K562 (cell line): ENCODE results near the gene EPHA10. TPM values are rescaled to one million over a fixed set of nuclear protein-coding genes. Genes with fewer than 3 reads are reported as not detected.

Experiments used
- ATAC-seq: fragments of 200-7000 bp; cut with Tn5 transposase; 3 replicates; pipeline ENCODE4 v1.9.1; 2020; ENCODE audit warnings: moderate library complexity
- BruUV-seq: library from RNA; stranded (reverse); fragments of 400-500 nt; replicated peaks from 2 replicates; lab custom pipeline; 2021; lab: Mats Ljungman, UMichigan
- CTCF ChIA-PET: fragments of 300-600 bp; formaldehyde crosslinking; extraction: SDS; loops from one replicate; lab custom pipeline; 2021; ENCODE audit warnings: low intra/inter-chr PET ratio; lab: Yijun Ruan, JAX
- POLR2A ChIA-PET: fragments of 300-600, 350-650 bp; sonication (Branson Sonifier 250); formaldehyde crosslinking; extraction: SDS; loops from one replicate; lab custom pipeline; 2021; ENCODE audit warnings: antibody characterized with exemption, inconsistent platforms; lab: Yijun Ruan, JAX
- DNase-seq, 4 experiments: peaks; one replicate each; pipeline versions ENCODE4 v3.0.0 to v3.0.0-alpha.2; 2011 to 2018; ENCODE audit warnings: low spot score in 3 of 4, mixed read lengths in 3 of 4; ENCODE audit errors: extremely low read depth in 1 of 4
- FAIRE-seq: peaks from 2 replicates; lab custom pipeline; 2011; peaks lifted over from hg19 to GRCh38; lab: Jason Lieb, UNC
- H2AFZ ChIP-seq: 2 replicates; pipeline ENCODE4 v1.6.0; 2011; ENCODE audit warnings: low read depth, low read length, control low read depth, inconsistent platforms
- H3K27ac ChIP-seq: fragments of 200-600 bp; 3 replicates; pipeline ENCODE4 v1.8.0; 2011; ENCODE audit warnings: low read depth, mild to moderate bottlenecking, control low read depth, inconsistent platforms, low read length, moderate library complexity, mixed read lengths; ENCODE audit errors: extremely low read depth
- H3K27me3 ChIP-seq, 2 experiments: fragments of 300-600 bp in 1 of 2; 2 replicates in 1 of 2; 3 replicates in 1 of 2; pipeline versions ENCODE4 v1.6.0 to v1.8.0; 2011; ENCODE audit warnings: inconsistent platforms in 2 of 2, low read length in 2 of 2, mild to moderate bottlenecking in 1 of 2, mixed read lengths in 1 of 2, moderate library complexity in 1 of 2; ENCODE audit not compliant: control insufficient read depth in 2 of 2, insufficient read depth in 2 of 2
- H3K36me3 ChIP-seq: fragments of 300-600 bp; 3 replicates; pipeline ENCODE4 v1.8.0; 2011; ENCODE audit warnings: mild to moderate bottlenecking, low read length, inconsistent platforms; ENCODE audit not compliant: control insufficient read depth, insufficient read depth
- H3K4me1 ChIP-seq, 2 experiments: fragments of 200-600 bp in 1 of 2; replicated peaks in 1 of 2; 2 replicates in 1 of 2; 3 replicates in 1 of 2; pipeline versions ENCODE4 v1.5.1 to v1.8.0; 2011; ENCODE audit warnings: inconsistent platforms in 2 of 2, low read length in 2 of 2, mild to moderate bottlenecking in 1 of 2, mixed read lengths in 1 of 2, moderate library complexity in 1 of 2; ENCODE audit not compliant: control insufficient read depth in 2 of 2, insufficient read depth in 2 of 2
- H3K4me2 ChIP-seq: 2 replicates; pipeline ENCODE4 v1.6.1; 2011; ENCODE audit warnings: low read length, control low read depth, inconsistent platforms, mixed read lengths; ENCODE audit not compliant: insufficient read depth
- H3K4me3 ChIP-seq: fragments of 200-600 bp; sonication (generic), shearing (Covaris generic); 2 replicates; pipeline ENCODE4 v1.5.1; 2016; ENCODE audit warnings: control low read depth, inconsistent platforms
- H3K79me2 ChIP-seq: fragments of 200-600 bp; 3 replicates; pipeline ENCODE4 v1.8.0; 2011; ENCODE audit warnings: low read length, inconsistent platforms; ENCODE audit not compliant: control insufficient read depth, insufficient read depth
- H3K9ac ChIP-seq, 2 experiments: 2 replicates each; pipeline versions ENCODE4 v1.6.0 to v1.6.1; 2011; ENCODE audit warnings: low read depth in 2 of 2, low read length in 2 of 2, control low read depth in 1 of 2, inconsistent platforms in 1 of 2, mild to moderate bottlenecking in 1 of 2, mixed read lengths in 1 of 2; ENCODE audit not compliant: insufficient read depth in 1 of 2
- H3K9me1 ChIP-seq: one replicate; pipeline ENCODE4 v1.6.0; 2011; ENCODE audit warnings: inconsistent platforms, mild to moderate bottlenecking, low read length, moderate library complexity; ENCODE audit not compliant: control insufficient read depth, insufficient read depth
- H3K9me3 ChIP-seq: replicated peaks from 2 replicates; pipeline ENCODE4 v1.5.1; 2011; ENCODE audit warnings: low read depth, low read length, inconsistent platforms; ENCODE audit not compliant: control insufficient read depth, insufficient read depth
- H4K20me1 ChIP-seq: replicated peaks from 2 replicates; pipeline ENCODE4 v1.6.1; 2011; ENCODE audit warnings: low read length, inconsistent platforms, mixed read lengths; ENCODE audit not compliant: control insufficient read depth, insufficient read depth
- CTCF ChIP-seq, 3 experiments: IDR thresholded peaks in 2 of 3; conservative IDR thresholded peaks in 1 of 3; 2 replicates each; pipeline ENCODE4 v1.5.1; 2011 to 2012; ENCODE audit warnings: low read length in 3 of 3, mild to moderate bottlenecking in 3 of 3, control low read depth in 2 of 3, improper control_type of control experiment in 1 of 3, inconsistent platforms in 1 of 3, low read depth in 1 of 3, mixed read lengths in 1 of 3, moderate library complexity in 1 of 3; ENCODE audit not compliant: insufficient read depth in 2 of 3
- ESRRA ChIP-seq: fragments of 450-650 bp; IDR thresholded peaks from 2 replicates; pipeline ENCODE4 v1.6.1; 2014; ENCODE audit warnings: low read depth, mild to moderate bottlenecking, moderate library complexity, borderline replicate concordance
- HDAC6 ChIP-seq: IDR thresholded peaks from 2 replicates; pipeline ENCODE4 v1.6.1; 2012; ENCODE audit warnings: low read depth, mild to moderate bottlenecking, control low read depth, inconsistent platforms, low read length, moderate library complexity
- POLR3G ChIP-seq: IDR thresholded peaks from 2 replicates; pipeline ENCODE4 v1.6.1; 2011; ENCODE audit not compliant: insufficient read length, insufficient replicate concordance; ENCODE audit errors: extremely low read depth
- SRSF1 ChIP-seq: fragments of 200-400 bp; formaldehyde crosslinking; IDR thresholded peaks from 2 replicates; pipeline ENCODE4 v1.6.1; 2017; ENCODE audit warnings: mild to moderate bottlenecking, low read depth, low read length, moderate library complexity
- TCFL5 ChIP-seq: fragments of 250-450 bp; sonication (Bioruptor Pico); conservative IDR thresholded peaks from 2 replicates; pipeline ENCODE4 v1.6.1; 2021; ENCODE audit warnings: mild to moderate bottlenecking, moderate library complexity, matching md5 sums
- ZNF121 ChIP-seq: sonication (generic); formaldehyde crosslinking; conservative IDR thresholded peaks from 2 replicates; pipeline ENCODE4 v1.8.0; 2022; ENCODE audit warnings: missing genetic modification reagents
- WGBS: fragments of 100-300 bp; shearing (Covaris generic); methylation state at CpG from one replicate; pipeline ENCODE4 v1.1.6; 2016; ENCODE audit warnings: low coverage, mixed read lengths; ENCODE audit not compliant: insufficient coverage; ENCODE audit errors: missing lambda C conversion rate; 5-methylcytosine and 5-hydroxymethylcytosine counted together
- in situ Hi-C: fragments of 300-500 bp; cut with MboI; formaldehyde crosslinking; loops from 4 replicates; pipeline ENCODE4 v1.15.0; 2018; ENCODE audit warnings: inconsistent platforms, mixed read lengths
- intact Hi-C: fragments of 100-400 bp; cut with micrococcal nuclease; formaldehyde crosslinking; loops from 2 replicates; pipeline ENCODE4 v1.14.2; 2022
- polyA plus RNA-seq, 8 experiments: library from polyadenylated mRNA; depleted of rRNA in 4 of 8; stranded (reverse) in 5 of 8; unstranded in 3 of 8; fragments of >200 nt; fragmentation: Nextera tagmentation in 2 of 8; fragmentation: Illumina TruSeq in 1 of 8; extraction: Ambion mirVana in 2 of 8; extraction: Trizol in 1 of 8; gene quantifications; 2 replicates each; pipeline versions ENCODE4 v1.2.1 to v1.2.3, GENCODE V29; 2011 to 2014; ENCODE audit warnings: inconsistent platforms in 1 of 8, missing spikeins in 1 of 8
- total RNA-seq, 7 experiments: library from RNA; depleted of rRNA in 6 of 7; stranded (reverse); fragments of >200 nt in 6 of 7; fragmentation: Illumina TruSeq in 2 of 7; extraction: Trizol in 2 of 7; gene quantifications; 2 replicates each; pipeline versions ENCODE4 v1.2.1 to v1.2.3, GENCODE V29; 2011 to 2021; ENCODE audit warnings: low replicate concordance in 1 of 7
- TF ChIP-seq, protein P1 (sequence below): fragments of 450-650 bp; IDR thresholded peaks from 2 replicates; pipeline ENCODE4 v1.6.1; 2018; ENCODE audit not compliant: partially characterized antibody
- TF ChIP-seq, protein P2 (sequence below): fragments of 200-400 bp; formaldehyde crosslinking; IDR thresholded peaks from 2 replicates; pipeline ENCODE4 v1.6.1; 2017; ENCODE audit warnings: mild to moderate bottlenecking, low read depth, low read length, moderate library complexity
- TF ChIP-seq, protein P3 (sequence below): fragments of 450-650 bp; formaldehyde crosslinking; conservative IDR thresholded peaks from 2 replicates; pipeline ENCODE4 v1.4.0; 2022; ENCODE audit warnings: mild to moderate bottlenecking, missing genetic modification characterization

EPHA10 gene
- total and polyA plus RNA-seq, 9 of the 15 experiments (the other 6 are each of a cell fraction or from before 2014, with no cell fraction given): 0.03 TPM; not detected in 8

DNA sequence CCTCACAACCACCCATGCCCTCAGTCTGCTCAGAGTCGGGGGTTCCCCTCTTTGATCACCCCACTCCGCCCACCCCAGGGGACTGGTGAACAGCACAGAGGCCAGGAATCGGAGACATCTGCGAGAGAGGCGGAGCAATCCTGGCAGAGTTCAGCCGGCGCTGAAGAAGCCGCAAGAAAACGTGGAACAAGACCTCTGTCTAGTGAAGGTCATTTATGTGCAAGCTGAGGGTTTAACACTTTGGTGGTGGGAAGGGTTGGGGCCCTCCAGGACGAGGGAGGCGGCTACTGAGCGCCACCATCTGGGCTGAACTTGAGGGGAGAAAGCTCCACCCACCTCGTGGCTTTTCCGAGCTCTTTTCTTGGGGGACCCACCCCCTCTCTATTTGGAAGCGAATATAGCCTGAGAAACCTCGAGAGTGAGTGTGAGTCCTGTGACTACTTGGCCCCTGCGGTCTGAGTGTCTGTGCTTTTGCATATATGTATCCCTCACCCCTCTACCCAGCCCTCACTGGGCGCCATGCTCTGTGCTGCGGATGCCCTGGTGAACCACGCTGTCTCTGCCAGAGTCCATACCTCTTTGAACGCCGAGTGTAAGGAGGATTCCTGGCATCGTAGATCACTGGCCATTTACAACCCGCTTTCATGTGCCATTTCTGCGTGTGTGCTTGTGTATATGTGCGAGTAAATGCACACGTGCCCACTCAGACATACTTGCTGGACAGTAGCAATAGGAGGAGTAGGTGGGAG is 1.2 kb upstream of the EPHA10 start:
- ATAC-seq: peak; percentile 85
- Histone ChIP-seq H3K9ac (peak overlapping the region in 1 of 2 experiments; percentile 37; a peak in 1 of 4 replicates), H3K9me3 (no peaks in the 10 kb centered on the region), H3K36me3 (no peaks in the 10 kb centered on the region), H3K4me3 (no peak overlapping the region), H3K4me1 (peaks cover 0 to 34% of the 10 kb centered on the region in 2 experiments; a peak in 3 of 5 replicates), H4K20me1 (peaks cover 11% of the 10 kb centered on the region), H2AFZ (no peak overlapping the region), H3K79me2 (no peaks in the 10 kb centered on the region), H3K27me3 (peaks cover 34 to 41% of the 10 kb centered on the region in 2 experiments), H3K9me1 (no peaks in the 10 kb centered on the region), H3K4me2 (peak overlapping the region; percentile 6; the same call in 1 of the 2 replicates), H3K27ac (no peak overlapping the region)
- intact Hi-C loops (loop anchor here (10.0 kb wide), 1 partner anchor 161 kb away; no protein-coding TSS in a partner anchor), in situ Hi-C loops (no loop called here)
- 4% methylated on average over 27 of the region's 27 CpGs for WGBS
- CTCF ChIA-PET: interaction anchor here (0.5 kb wide), 1 partner anchor 163 kb away, joined by 3 read pairs; no protein-coding TSS in a partner anchor
- peak; percentile 64 for FAIRE-seq
- no TSS peak for BruUV-seq
- DNase-seq: peak; percentile 43 to 64 (median 58)
- POLR2A ChIA-PET: interaction anchor here (0.5 to 1.7 kb wide), 6 partner anchors 9 to 234 kb away, joined by 3 to 6 read pairs (median 3); a partner anchor contains a TSS
- no peak for TF ChIP-seq POLR3G
- peak; percentile 33; the same call in 1 of the 2 replicates for TF ChIP-seq ESRRA
- TF ChIP-seq HDAC6: no peak
- TF ChIP-seq ZNF121 (CRISPR knock-in tag): no peak
- peak; percentile 56 to 62 (median 61) for TF ChIP-seq CTCF (IDR thresholded peaks at IDR 0.05 in 2 of 3, conservative IDR thresholded peaks at IDR 0.05 in 1 of 3; ENCODE audit: insufficient read depth in 2 of 3, low read depth in 1 of 3, low read length in 3 of 3)
- no peak for TF ChIP-seq TCFL5
- no peak for TF ChIP-seq SRSF1
- TF ChIP-seq, protein P1, sequence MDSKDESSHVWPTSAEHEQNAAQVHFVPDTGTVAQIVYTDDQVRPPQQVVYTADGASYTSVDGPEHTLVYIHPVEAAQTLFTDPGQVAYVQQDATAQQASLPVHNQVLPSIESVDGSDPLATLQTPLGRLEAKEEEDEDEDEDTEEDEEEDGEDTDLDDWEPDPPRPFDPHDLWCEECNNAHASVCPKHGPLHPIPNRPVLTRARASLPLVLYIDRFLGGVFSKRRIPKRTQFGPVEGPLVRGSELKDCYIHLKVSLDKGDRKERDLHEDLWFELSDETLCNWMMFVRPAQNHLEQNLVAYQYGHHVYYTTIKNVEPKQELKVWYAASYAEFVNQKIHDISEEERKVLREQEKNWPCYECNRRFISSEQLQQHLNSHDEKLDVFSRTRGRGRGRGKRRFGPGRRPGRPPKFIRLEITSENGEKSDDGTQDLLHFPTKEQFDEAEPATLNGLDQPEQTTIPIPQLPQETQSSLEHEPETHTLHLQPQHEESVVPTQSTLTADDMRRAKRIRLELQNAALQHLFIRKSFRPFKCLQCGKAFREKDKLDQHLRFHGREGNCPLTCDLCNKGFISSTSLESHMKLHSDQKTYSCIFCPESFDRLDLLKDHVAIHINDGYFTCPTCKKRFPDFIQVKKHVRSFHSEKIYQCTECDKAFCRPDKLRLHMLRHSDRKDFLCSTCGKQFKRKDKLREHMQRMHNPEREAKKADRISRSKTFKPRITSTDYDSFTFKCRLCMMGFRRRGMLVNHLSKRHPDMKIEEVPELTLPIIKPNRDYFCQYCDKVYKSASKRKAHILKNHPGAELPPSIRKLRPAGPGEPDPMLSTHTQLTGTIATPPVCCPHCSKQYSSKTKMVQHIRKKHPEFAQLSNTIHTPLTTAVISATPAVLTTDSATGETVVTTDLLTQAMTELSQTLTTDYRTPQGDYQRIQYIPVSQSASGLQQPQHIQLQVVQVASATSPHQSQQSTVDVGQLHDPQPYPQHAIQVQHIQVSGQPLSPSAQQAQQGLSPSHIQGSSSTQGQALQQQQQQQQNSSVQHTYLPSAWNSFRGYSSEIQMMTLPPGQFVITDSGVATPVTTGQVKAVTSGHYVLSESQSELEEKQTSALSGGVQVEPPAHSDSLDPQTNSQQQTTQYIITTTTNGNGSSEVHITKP: peak; percentile 90
- TF ChIP-seq, protein P2, sequence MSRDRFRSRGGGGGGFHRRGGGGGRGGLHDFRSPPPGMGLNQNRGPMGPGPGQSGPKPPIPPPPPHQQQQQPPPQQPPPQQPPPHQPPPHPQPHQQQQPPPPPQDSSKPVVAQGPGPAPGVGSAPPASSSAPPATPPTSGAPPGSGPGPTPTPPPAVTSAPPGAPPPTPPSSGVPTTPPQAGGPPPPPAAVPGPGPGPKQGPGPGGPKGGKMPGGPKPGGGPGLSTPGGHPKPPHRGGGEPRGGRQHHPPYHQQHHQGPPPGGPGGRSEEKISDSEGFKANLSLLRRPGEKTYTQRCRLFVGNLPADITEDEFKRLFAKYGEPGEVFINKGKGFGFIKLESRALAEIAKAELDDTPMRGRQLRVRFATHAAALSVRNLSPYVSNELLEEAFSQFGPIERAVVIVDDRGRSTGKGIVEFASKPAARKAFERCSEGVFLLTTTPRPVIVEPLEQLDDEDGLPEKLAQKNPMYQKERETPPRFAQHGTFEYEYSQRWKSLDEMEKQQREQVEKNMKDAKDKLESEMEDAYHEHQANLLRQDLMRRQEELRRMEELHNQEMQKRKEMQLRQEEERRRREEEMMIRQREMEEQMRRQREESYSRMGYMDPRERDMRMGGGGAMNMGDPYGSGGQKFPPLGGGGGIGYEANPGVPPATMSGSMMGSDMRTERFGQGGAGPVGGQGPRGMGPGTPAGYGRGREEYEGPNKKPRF: no peak
- TF ChIP-seq, protein P3, sequence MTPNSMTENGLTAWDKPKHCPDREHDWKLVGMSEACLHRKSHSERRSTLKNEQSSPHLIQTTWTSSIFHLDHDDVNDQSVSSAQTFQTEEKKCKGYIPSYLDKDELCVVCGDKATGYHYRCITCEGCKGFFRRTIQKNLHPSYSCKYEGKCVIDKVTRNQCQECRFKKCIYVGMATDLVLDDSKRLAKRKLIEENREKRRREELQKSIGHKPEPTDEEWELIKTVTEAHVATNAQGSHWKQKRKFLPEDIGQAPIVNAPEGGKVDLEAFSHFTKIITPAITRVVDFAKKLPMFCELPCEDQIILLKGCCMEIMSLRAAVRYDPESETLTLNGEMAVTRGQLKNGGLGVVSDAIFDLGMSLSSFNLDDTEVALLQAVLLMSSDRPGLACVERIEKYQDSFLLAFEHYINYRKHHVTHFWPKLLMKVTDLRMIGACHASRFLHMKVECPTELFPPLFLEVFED (CRISPR knock-in tag): no peak
